T-helper 9 cell (primary cell): Measurements from ENCODE around the gene DRGX.

Source experiments
- DNase-seq: peaks from one replicate; pipeline ENCODE4 v3.0.0-alpha.2; 2020

The DRGX gene

GRCh38 chr10:49334964-49335363 is 60.9 kb downstream of the DRGX start:
- no peak for DNase-seq

GRCh38 chr10:49333192-49333591 is 62.7 kb downstream of the DRGX start:
- DNase-seq = no peak

GRCh38 chr10:49332768-49333167 is 63.1 kb downstream of the DRGX start:
- no peak for DNase-seq

- no peak for DNase-seq
These were observed 63.6 kb downstream of the DRGX start for GRCh38 chr10:49332333-49332732.

- DNase-seq = no peak
These were observed 64.5 kb downstream of the DRGX start for GRCh38 chr10:49331431-49331830.

GRCh38 chr10:49330127-49330665 is 65.7 kb downstream of the DRGX start:
- no peak for DNase-seq

DNA sequence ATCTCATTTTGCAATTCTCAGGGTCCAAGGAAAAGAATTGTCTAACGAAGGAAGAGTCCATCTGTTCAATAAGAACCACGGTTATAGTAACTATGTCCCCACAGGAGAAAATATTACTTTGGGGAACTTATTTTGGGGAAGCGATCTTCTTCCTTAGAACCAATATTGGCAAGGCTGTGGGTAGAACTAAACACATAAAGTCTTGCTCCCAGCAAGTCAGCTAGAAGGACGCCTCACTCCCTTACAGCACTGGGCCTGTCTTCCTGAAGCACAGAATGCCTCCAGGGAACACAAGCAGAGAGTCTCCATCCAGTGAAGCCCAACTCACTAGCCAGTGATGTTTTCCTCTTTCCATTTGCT is 66.8 kb downstream of the DRGX start:
- DNase-seq = no peak

GRCh38 chr10:49328401-49329145 is 67.3 kb downstream of the DRGX start:
- no peak for DNase-seq

DNA sequence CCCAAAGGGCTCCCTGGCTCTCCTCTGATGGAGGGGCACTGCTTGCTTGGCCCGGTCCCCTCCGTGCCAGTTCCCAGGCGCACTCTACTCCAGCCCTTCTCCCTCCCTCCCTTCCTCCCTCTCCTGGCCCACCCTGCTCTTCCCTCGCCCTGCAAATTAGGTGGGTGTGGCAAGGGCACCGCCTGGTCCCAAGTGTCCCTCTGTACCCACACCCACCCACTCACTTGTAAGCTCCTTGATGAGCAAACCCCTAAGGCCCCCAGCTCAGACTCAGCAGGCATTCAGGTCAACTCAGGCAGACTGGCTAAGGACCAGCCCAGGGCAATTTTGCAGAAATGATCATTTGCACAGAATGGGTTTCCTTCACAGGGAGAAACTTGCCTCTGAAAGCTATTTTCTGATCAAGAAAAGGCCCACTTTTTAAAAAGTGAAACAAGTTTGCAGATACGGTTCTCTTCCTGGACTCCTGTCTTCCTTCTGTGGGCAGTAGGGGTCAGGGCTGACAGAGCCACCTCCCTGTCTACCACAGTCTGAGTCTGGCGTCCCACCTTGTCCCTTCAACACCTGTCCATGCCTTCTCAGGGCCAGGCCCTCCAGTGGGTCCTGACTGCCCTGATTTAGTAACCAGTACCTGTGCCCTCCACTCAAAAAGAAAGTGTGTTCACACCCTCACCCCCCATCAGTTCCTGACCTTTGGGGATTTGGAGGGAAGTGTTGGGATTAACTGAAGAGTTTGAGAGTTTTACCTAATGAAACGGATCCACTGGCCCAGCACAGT is 68.7 kb downstream of the DRGX start:
- DNase-seq = no peak

- DNase-seq = no peak
These were observed 69.7 kb downstream of the DRGX start for GRCh38 chr10:49325916-49326783.

- no peak for DNase-seq
These were observed 70.6 kb downstream of the DRGX start for GRCh38 chr10:49325131-49325915.

GRCh38 chr10:49324711-49325110 is 71.2 kb downstream of the DRGX start:
- DNase-seq = no peak

DNA sequence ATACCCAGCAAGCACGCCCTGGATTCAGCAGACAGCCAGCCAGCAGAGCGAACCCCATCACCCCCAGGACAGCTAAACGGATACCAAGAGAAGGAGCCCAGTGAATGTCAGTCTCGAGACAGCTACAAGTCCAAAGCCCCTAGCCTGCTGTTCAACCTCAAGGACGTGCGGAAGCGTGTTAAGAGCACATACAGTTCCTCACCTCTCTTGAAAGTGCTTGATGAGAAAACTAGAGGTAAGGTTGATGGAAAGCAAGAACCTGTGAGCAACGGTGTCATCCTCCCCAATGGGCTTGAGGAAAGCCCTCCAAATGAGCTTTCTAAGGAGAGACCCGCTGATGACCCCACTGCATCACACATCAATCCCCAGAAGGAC is 72.0 kb downstream of the DRGX start:
- DNase-seq = no peak

GRCh38 chr10:49323171-49323895 is 72.6 kb downstream of the DRGX start:
- no peak for DNase-seq

- no peak for DNase-seq
These were observed 73.3 kb downstream of the DRGX start for GRCh38 chr10:49322371-49323170.

DNA sequence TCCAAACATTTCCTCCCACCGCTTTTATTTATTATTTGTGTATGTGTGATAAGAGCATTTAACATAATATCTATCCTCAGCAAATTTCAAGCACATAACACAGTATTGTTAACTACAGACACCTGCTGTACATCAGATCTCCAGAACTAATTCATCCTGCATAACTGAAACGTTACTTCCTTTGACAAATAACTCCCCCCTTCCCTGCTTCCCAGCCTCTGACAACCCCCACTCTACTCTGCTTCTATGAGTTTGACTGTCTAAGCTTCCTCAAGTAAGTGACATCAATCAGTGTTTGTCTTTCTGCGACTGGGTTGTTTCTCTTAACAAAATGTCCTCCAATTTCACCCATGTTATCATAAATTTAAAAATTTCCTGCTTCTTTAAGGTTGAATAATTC is 74.9 kb downstream of the DRGX start:
- no peak for DNase-seq

DNA sequence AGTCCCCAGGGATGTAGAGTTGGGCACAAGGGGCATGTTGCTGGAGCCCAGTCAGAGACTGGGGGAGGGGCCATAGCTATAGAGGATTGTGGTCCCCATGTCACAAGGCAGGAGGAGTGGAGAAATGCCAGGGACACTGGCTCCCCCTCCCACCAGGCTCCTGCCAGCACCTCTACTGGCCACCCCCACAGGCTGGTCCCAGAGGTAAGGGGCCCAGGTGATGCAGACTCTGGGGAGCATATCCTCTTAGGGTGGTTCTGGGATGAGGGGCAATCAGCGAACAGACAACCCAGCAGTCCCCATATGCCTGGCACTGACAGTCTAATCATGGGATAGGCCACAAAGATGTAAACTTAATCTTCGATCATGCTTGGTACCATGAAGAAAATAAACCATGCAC is 75.7 kb downstream of the DRGX start:
- DNase-seq = no peak

DNA sequence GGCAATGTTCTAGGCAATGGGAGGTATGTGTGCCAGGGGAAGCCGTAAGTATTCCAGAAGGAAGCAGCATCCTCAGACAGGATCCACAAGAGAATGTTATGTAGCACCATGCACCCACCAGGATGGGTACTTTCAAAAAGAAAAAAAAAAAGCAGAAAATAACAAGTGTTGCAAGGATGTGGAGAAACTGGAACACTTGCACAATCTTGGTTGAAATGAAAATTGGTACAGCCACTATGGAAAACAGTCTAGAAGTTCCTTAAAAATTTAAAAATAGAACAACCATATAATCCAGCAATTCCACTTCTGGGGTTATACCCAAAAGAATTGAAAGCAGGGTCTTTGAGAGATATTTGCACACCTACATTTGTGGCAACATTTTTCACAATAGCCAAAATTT is 76.7 kb downstream of the DRGX start:
- DNase-seq = no peak

GRCh38 chr10:49318755-49319154 is 77.1 kb downstream of the DRGX start:
- DNase-seq = no peak

DNA sequence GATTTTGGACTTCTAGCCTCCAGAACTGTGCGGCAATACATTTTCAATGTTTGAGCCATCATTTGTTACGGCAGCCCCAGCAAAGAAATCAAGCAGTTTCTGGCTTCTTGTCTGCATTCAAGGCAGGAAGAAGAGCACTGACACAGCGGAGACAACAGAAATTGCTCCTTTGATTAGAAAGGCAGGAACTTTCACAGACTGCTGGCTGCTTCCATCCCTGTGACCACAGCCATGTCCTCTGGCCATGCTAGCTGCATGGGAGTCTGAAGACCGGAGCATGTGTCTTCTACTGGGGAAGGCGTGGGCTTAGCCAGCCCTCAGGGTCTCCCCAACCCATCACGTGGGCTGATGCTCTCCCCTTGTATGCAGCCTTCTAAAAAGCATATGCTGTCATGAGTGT is 77.9 kb downstream of the DRGX start:
- no peak for DNase-seq

DNA sequence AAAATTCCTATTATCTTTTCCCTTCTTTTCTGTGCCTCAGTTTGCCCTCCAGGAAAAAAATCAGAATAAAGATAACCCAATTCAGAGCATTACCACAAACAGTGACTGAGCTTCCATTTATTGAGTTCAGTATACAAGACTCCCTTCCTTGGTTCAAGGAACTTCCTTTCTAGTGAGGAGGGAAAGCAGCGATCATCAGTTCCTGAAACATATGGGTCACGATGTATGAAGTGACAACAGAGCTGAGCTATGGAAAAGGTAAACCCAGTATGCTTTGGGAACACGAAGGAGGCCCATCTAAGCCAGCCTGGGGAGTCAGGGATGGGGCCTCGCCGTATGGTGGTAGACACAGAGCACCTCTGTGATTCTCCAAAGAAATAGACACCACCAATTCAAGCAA is 81.1 kb downstream of the DRGX start:
- no peak for DNase-seq
